ENCODE measurements around the gene UBE2L6.

- TF ChIP-seq POLR2A (IDR thresholded peaks at IDR 0.05) = no peak
- no peak for TF ChIP-seq CTCF (IDR thresholded peaks at IDR 0.05)
These were observed 30.7 kb upstream of the UBE2L6 start for GRCh38 chr11:57597916-57598830.

Measured in testis (tissue), 2 donors.